ENCODE measurements around the gene MFSD1. TPM values are rescaled to one million over a fixed set of nuclear protein-coding genes. Genes with fewer than 3 reads are reported as not detected.

Gene MFSD1
- total RNA-seq, 2 donors from 2014 or later: 114 to 128 TPM

GRCh38 chr3:158773166-158773565 is 28.7 kb upstream of the MFSD1 start:
- ATAC-seq (ENCODE audit: insufficient number of reproducible peaks, low FRiP score, low read depth) (no peak), DNase-seq (ENCODE audit: low spot score) (no peak)
- no peaks in the 10 kb centered on the region for H3K9me3 ChIP-seq
- no peak for TF ChIP-seq CTCF (IDR thresholded peaks at IDR 0.05)
- no peak overlapping the region for H3K4me3 ChIP-seq
- no peak overlapping the region for H3K27ac ChIP-seq
- H3K36me3 ChIP-seq: no peaks in the 10 kb centered on the region
- peaks cover 13 to 32% of the 10 kb centered on the region in 2 donors for H3K4me1 ChIP-seq (ENCODE audit: control insufficient read depth in 1 of 2, low read depth in 2 of 2)
- no peaks in the 10 kb centered on the region for H3K27me3 ChIP-seq (replicated peaks; ENCODE audit: insufficient read depth)

- ATAC-seq (ENCODE audit: insufficient number of reproducible peaks, low FRiP score, low read depth): no peak
- no peak for TF ChIP-seq CTCF (IDR thresholded peaks at IDR 0.05)
- no peak overlapping the region for H3K27ac ChIP-seq
- peaks cover 7 to 23% of the 10 kb centered on the region in 2 donors for H3K4me1 ChIP-seq (ENCODE audit: control insufficient read depth in 1 of 2, low read depth in 2 of 2)
- H3K27me3 ChIP-seq (replicated peaks; ENCODE audit: insufficient read depth): no peaks in the 10 kb centered on the region
- H3K9me3 ChIP-seq: no peaks in the 10 kb centered on the region
- H3K4me3 ChIP-seq: no peak overlapping the region
- no peaks in the 10 kb centered on the region for H3K36me3 ChIP-seq
- no peak for DNase-seq (ENCODE audit: low spot score)
These were observed 27.7 kb upstream of the MFSD1 start for GRCh38 chr3:158773845-158774830.

- H3K27me3 ChIP-seq (replicated peaks; ENCODE audit: insufficient read depth): no peaks in the 10 kb centered on the region
- no peak for ATAC-seq (ENCODE audit: insufficient number of reproducible peaks, low FRiP score, low read depth)
- TF ChIP-seq CTCF (IDR thresholded peaks at IDR 0.05): no peak
- peaks cover 3 to 14% of the 10 kb centered on the region in 2 donors for H3K4me1 ChIP-seq (ENCODE audit: control insufficient read depth in 1 of 2, low read depth in 2 of 2)
- no peak overlapping the region for H3K27ac ChIP-seq
- H3K36me3 ChIP-seq: no peaks in the 10 kb centered on the region
- no peaks in the 10 kb centered on the region for H3K9me3 ChIP-seq
- no peak overlapping the region for H3K4me3 ChIP-seq
- DNase-seq (ENCODE audit: low spot score): no peak
These were observed 26.9 kb upstream of the MFSD1 start for GRCh38 chr3:158774965-158775364.

GRCh38 chr3:158775426-158776410 is 26.1 kb upstream of the MFSD1 start:
- no peaks in the 10 kb centered on the region for H3K27me3 ChIP-seq (replicated peaks; ENCODE audit: insufficient read depth)
- no peak overlapping the region for H3K4me3 ChIP-seq
- no peak for TF ChIP-seq CTCF (IDR thresholded peaks at IDR 0.05)
- peaks cover 3 to 7% of the 10 kb centered on the region in 2 donors for H3K4me1 ChIP-seq (ENCODE audit: control insufficient read depth in 1 of 2, low read depth in 2 of 2)
- H3K27ac ChIP-seq: no peak overlapping the region
- no peaks in the 10 kb centered on the region for H3K36me3 ChIP-seq
- H3K9me3 ChIP-seq: no peaks in the 10 kb centered on the region
- ATAC-seq (ENCODE audit: insufficient number of reproducible peaks, low FRiP score, low read depth) (no peak), DNase-seq (ENCODE audit: low spot score) (no peak)

- H3K4me1 ChIP-seq (ENCODE audit: control insufficient read depth in 1 of 2, low read depth in 2 of 2): peaks cover 0 to 3% of the 10 kb centered on the region in 2 donors
- H3K4me3 ChIP-seq: no peak overlapping the region
- ATAC-seq (ENCODE audit: insufficient number of reproducible peaks, low FRiP score, low read depth) (no peak), DNase-seq (ENCODE audit: low spot score) (no peak)
- no peak overlapping the region for H3K27ac ChIP-seq
- no peaks in the 10 kb centered on the region for H3K9me3 ChIP-seq
- H3K27me3 ChIP-seq (replicated peaks; ENCODE audit: insufficient read depth): no peaks in the 10 kb centered on the region
- no peak for TF ChIP-seq CTCF (IDR thresholded peaks at IDR 0.05)
- no peaks in the 10 kb centered on the region for H3K36me3 ChIP-seq
These were observed 25.3 kb upstream of the MFSD1 start for GRCh38 chr3:158776531-158776930.

Measured in thoracic aorta (tissue), 2 donors.